HepG2 (cell line): ENCODE data around the gene KATNB1. TPM values are rescaled to one million over a fixed set of nuclear protein-coding genes. Genes with fewer than 3 reads are reported as not detected.

Source experiments
- ADNP ChIP-seq: sonication (generic); formaldehyde crosslinking; IDR thresholded peaks from 2 replicates; pipeline ENCODE4 v1.4.0; 2020; ENCODE audit warnings: missing genetic modification reagents
- AGO1 ChIP-seq: fragments of 200-400 bp; formaldehyde crosslinking; IDR thresholded peaks from 2 replicates; pipeline ENCODE4 v1.6.1; 2017; ENCODE audit warnings: mild to moderate bottlenecking, low read depth, low read length, moderate library complexity; ENCODE audit not compliant: poor library complexity, severe bottlenecking
- ATF6 ChIP-seq: sonication (generic); formaldehyde crosslinking; conservative IDR thresholded peaks from 2 replicates; pipeline ENCODE4 v1.4.0; 2020; ENCODE audit warnings: missing genetic modification reagents
- BRD4 ChIP-seq: sonication (generic); formaldehyde crosslinking; IDR thresholded peaks from 2 replicates; pipeline ENCODE4 v1.4.0; 2020; ENCODE audit warnings: missing genetic modification reagents
- CENPBD1 ChIP-seq: sonication (generic); formaldehyde crosslinking; IDR thresholded peaks from 2 replicates; pipeline ENCODE4 v1.8.0; 2022; ENCODE audit warnings: missing genetic modification reagents, low read depth, mild to moderate bottlenecking, borderline replicate concordance
- CTCF ChIP-seq: sonication (generic); formaldehyde crosslinking; IDR thresholded peaks from 2 replicates; pipeline ENCODE4 v1.5.0; 2020; ENCODE audit warnings: mild to moderate bottlenecking, missing genetic modification reagents, moderate library complexity
- DMAP1 ChIP-seq: IDR thresholded peaks from 2 replicates; pipeline ENCODE4 v1.6.1; 2016
- GTF2F1 ChIP-seq: fragments of 150-350 bp; IDR thresholded peaks from 2 replicates; pipeline ENCODE4 v1.6.1; 2014; ENCODE audit warnings: low read length
- HBP1 ChIP-seq: IDR thresholded peaks from 2 replicates; pipeline ENCODE4 v1.6.1; 2016; ENCODE audit warnings: low read depth, control low read depth
- HCFC1 ChIP-seq: fragments of 150-350 bp; IDR thresholded peaks from 2 replicates; pipeline ENCODE4 v1.6.1; 2014; ENCODE audit warnings: low read depth, low read length
- HNF4A ChIP-seq: sonication (generic); formaldehyde crosslinking; IDR thresholded peaks from 2 replicates; pipeline ENCODE4 v1.4.0; 2020; ENCODE audit warnings: missing genetic modification reagents
- KDM5A ChIP-seq: fragments of 200-600 bp; sonication (generic); IDR thresholded peaks from 2 replicates; pipeline ENCODE4 v1.7.0; 2018; ENCODE audit warnings: antibody characterized with exemption, mild to moderate bottlenecking, low read length, borderline replicate concordance
- KLF16 ChIP-seq, 2 experiments: sonication (generic) in 1 of 2; formaldehyde crosslinking in 1 of 2; IDR thresholded peaks; 2 replicates each; pipeline versions ENCODE4 v1.6.1 to v1.8.0; 2016 to 2023; ENCODE audit warnings: missing genetic modification reagents in 2 of 2, missing compliant biosample characterization in 1 of 2
- MLX ChIP-seq: IDR thresholded peaks from 2 replicates; pipeline ENCODE4 v1.6.1; 2016
- NR2C2 ChIP-seq: sonication (generic); formaldehyde crosslinking; IDR thresholded peaks from 2 replicates; pipeline ENCODE4 v1.4.0; 2020; ENCODE audit warnings: missing genetic modification reagents, mild to moderate bottlenecking, moderate library complexity, borderline replicate concordance
- PRDM15 ChIP-seq: sonication (generic); formaldehyde crosslinking; IDR thresholded peaks from 2 replicates; pipeline ENCODE4 v1.4.0; 2020; ENCODE audit warnings: missing genetic modification reagents
- RBFOX2 ChIP-seq: fragments of 200-400 bp; formaldehyde crosslinking; IDR thresholded peaks from 2 replicates; pipeline ENCODE4 v1.6.1; 2017; ENCODE audit warnings: low read depth, mild to moderate bottlenecking, low read length
- ZBTB42 ChIP-seq: sonication (generic); formaldehyde crosslinking; IDR thresholded peaks from 2 replicates; pipeline ENCODE4 v1.5.0; 2020; ENCODE audit warnings: mild to moderate bottlenecking, missing genetic modification reagents
- ZMAT3 ChIP-seq: sonication (generic); formaldehyde crosslinking; conservative IDR thresholded peaks from 2 replicates; pipeline ENCODE4 v1.7.0; 2021; ENCODE audit warnings: missing genetic modification reagents
- ZNF354B ChIP-seq: sonication (generic); formaldehyde crosslinking; IDR thresholded peaks from 2 replicates; pipeline ENCODE4 v1.8.0; 2022; ENCODE audit warnings: mild to moderate bottlenecking, missing genetic modification reagents
- ZNF883 ChIP-seq: sonication (generic); formaldehyde crosslinking; IDR thresholded peaks from 2 replicates; pipeline ENCODE4 v1.5.1; 2020; ENCODE audit warnings: mild to moderate bottlenecking, missing genetic modification reagents; ENCODE audit errors: not compliant biosample characterization
- polyA plus RNA-seq, 8 experiments: library from polyadenylated mRNA; depleted of rRNA in 3 of 8; stranded (reverse) in 7 of 8; unstranded in 1 of 8; fragments of >200 nt; fragmentation: Illumina TruSeq in 4 of 8; extraction: Trizol in 4 of 8; gene quantifications; 2 replicates each; pipeline versions ENCODE4 v1.2.1 to v1.2.3, GENCODE V29; 2011 to 2016; ENCODE audit warnings: low read depth in 4 of 8, missing spikeins in 1 of 8, mixed read lengths in 1 of 8; ENCODE audit not compliant: insufficient read depth in 1 of 8
- total RNA-seq, 5 experiments: library from RNA; depleted of rRNA; stranded (reverse); fragments of >200 nt; fragmentation: Illumina TruSeq; extraction: Trizol; gene quantifications; 2 replicates each; pipeline ENCODE4 v1.2.3, GENCODE V29; 2016; ENCODE audit warnings: low read depth in 1 of 5

The KATNB1 gene
- total and polyA plus RNA-seq, 2 of the 13 experiments (the other 11 are each of a cell fraction or from before 2014, with no cell fraction given), result 31.5 to 43.5 TPM

GRCh38 chr16:57694231-57694724 is 41.3 kb upstream of the KATNB1 start (continued):
- peak in 1 of 2 experiments; percentile 8; a peak in 1 of 4 replicates for TF ChIP-seq KLF16 (CRISPR knock-in tag; IDR thresholded peaks at IDR 0.05)
- no peak for TF ChIP-seq CTCF (CRISPR knock-in tag)
- 0 out of 2 replicates have a peak, but pooled peaks have one; percentile 33 for TF ChIP-seq ZMAT3 (CRISPR knock-in tag)
- TF ChIP-seq HBP1 (CRISPR knock-in tag), result no peak; the same call in 1 of the 2 replicates
- no peak for TF ChIP-seq DMAP1 (CRISPR knock-in tag)
- no peak for TF ChIP-seq CENPBD1 (CRISPR knock-in tag)
- TF ChIP-seq HNF4A, result peak; percentile 36; the same call in 1 of the 2 replicates
- no peak for TF ChIP-seq HCFC1
- TF ChIP-seq ZNF883 (CRISPR knock-in tag), result no peak
- TF ChIP-seq AGO1, result no peak
- no peak for TF ChIP-seq ZNF354B
- TF ChIP-seq MLX, result no peak
- TF ChIP-seq ATF6 (CRISPR knock-in tag), result no peak
- TF ChIP-seq NR2C2 (CRISPR knock-in tag), result no peak
- TF ChIP-seq BRD4, result no peak
- no peak; the same call in 1 of the 2 replicates for TF ChIP-seq KDM5A
- TF ChIP-seq ADNP, result peak; percentile 87
- TF ChIP-seq ZBTB42, result no peak
- no peak for TF ChIP-seq PRDM15
- no peak for TF ChIP-seq GTF2F1
- TF ChIP-seq RBFOX2, result no peak
